ENCODE data around the gene CYB5R2. TPM values are rescaled to one million over a fixed set of nuclear protein-coding genes. Genes with fewer than 3 reads are reported as not detected.

Gene CYB5R2
- polyA plus RNA-seq, 2 of the 4 experiments (the other 2 are of a cell fraction): 2.4 to 6.3 TPM

- 89% methylated on average over 3 of the region's 3 CpGs for WGBS (ENCODE audit: missing lambda C conversion rate)
- Histone ChIP-seq H3K27ac (no peak overlapping the region), H3K4me3 (no peak overlapping the region), H3K4me2 (no peak overlapping the region), H3K4me1 (peaks cover 13% of the 10 kb centered on the region; the same call in 1 of the 3 replicates), H3K9me3 (no peaks in the 10 kb centered on the region)
- no peak for DNase-seq (ENCODE audit: low read depth in 1 of 2, low spot score in 1 of 2)
- ChIA-PET CTCF (interaction anchor here (0.6 to 5.1 kb wide), 7 partner anchors 9 to 107 kb away, joined by 3 to 40 read pairs (median 5); no protein-coding TSS in a partner anchor), POLR2A (no interaction called here)
- peak; percentile 43 for FAIRE-seq
- ATAC-seq: no peak
- no peak for TF ChIP-seq PBX3 (IDR thresholded peaks at IDR 0.05)
- TF ChIP-seq CBX2 (IDR thresholded peaks at IDR 0.05; ENCODE audit: borderline replicate concordance, low read depth): no peak
- TF ChIP-seq, protein P1, sequence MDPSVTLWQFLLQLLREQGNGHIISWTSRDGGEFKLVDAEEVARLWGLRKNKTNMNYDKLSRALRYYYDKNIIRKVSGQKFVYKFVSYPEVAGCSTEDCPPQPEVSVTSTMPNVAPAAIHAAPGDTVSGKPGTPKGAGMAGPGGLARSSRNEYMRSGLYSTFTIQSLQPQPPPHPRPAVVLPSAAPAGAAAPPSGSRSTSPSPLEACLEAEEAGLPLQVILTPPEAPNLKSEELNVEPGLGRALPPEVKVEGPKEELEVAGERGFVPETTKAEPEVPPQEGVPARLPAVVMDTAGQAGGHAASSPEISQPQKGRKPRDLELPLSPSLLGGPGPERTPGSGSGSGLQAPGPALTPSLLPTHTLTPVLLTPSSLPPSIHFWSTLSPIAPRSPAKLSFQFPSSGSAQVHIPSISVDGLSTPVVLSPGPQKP (IDR thresholded peaks at IDR 0.05; ENCODE audit: low read depth, low read length): no peak
- TF ChIP-seq MYC (IDR thresholded peaks at IDR 0.05; ENCODE audit: borderline replicate concordance, low read length): no peak
Measured at GRCh38 chr11:7675631-7676030, 2.3 kb upstream of the CYB5R2 start.

DNA sequence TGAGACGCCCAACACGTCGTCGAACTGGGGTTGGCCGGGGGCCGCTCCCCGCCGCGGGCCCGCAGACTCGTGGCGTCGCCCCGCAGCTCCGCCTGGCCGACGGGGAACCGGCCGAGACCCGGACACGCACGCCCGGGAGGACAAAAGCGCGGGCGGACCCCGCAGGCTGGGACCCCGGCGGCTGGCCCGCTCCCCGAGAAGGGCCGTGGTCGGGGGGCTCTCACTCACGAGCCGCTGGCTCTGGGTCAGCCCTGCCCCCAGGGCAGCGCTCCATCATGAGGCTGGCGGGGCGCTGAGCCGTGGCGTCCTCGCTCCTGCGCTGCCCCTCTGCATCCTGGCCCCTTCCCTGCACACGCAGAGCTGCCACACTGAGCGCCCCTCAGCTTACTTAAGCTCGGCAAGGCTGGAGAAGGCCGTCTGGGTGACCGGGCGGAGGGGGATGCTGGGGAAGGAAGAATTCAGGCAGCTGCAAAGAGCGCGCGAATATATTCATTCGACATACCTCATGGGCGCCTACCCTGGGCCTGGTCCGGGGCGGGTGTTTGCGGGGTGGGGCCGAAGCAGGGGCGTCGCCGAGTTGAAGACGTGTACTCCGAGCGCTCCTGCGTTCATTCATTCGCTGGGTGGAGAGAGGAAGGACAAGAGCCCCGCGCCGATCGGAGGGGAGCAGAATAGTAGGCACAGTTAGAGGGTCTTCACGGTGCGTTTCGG is 579 bp upstream of the CYB5R2 start:
- no peak for DNase-seq (ENCODE audit: low read depth in 1 of 2, low spot score in 1 of 2)
- H3K27ac ChIP-seq: peak overlapping the region; percentile 64 to 82; a peak in 5 of 6 replicates
- ChIA-PET POLR2A (no interaction called here), CTCF (interaction anchor here (1.3 to 10.6 kb wide), 2 partner anchors 10 to 101 kb away, joined by 3 to 209 read pairs; no protein-coding TSS in a partner anchor)
- TF ChIP-seq MAFK (IDR thresholded peaks at IDR 0.05; ENCODE audit: partially characterized antibody) (no peak), KDM1A (IDR thresholded peaks at IDR 0.05; ENCODE audit: low read depth) (no peak), RNF2 (IDR thresholded peaks at IDR 0.05; ENCODE audit: borderline replicate concordance, low read depth) (no peak), EHMT2 (IDR thresholded peaks at IDR 0.05; ENCODE audit: low read depth) (no peak), ZFP36 (IDR thresholded peaks at IDR 0.05; ENCODE audit: borderline replicate concordance, partially characterized antibody) (no peak)
- H3K4me3 ChIP-seq: peak overlapping the region; percentile 53
- peak overlapping the region; percentile 91 for H3K4me2 ChIP-seq
- FAIRE-seq: no peak
- H3K4me1 ChIP-seq: peaks cover 13% of the 10 kb centered on the region; the same call in 1 of the 3 replicates
- 64% methylated on average over 32 of the region's 72 CpGs for WGBS (ENCODE audit: missing lambda C conversion rate)
- peak; percentile 12 to 34; a peak in 4 of 6 replicates for ATAC-seq
- H3K9me3 ChIP-seq: no peaks in the 10 kb centered on the region

DNA sequence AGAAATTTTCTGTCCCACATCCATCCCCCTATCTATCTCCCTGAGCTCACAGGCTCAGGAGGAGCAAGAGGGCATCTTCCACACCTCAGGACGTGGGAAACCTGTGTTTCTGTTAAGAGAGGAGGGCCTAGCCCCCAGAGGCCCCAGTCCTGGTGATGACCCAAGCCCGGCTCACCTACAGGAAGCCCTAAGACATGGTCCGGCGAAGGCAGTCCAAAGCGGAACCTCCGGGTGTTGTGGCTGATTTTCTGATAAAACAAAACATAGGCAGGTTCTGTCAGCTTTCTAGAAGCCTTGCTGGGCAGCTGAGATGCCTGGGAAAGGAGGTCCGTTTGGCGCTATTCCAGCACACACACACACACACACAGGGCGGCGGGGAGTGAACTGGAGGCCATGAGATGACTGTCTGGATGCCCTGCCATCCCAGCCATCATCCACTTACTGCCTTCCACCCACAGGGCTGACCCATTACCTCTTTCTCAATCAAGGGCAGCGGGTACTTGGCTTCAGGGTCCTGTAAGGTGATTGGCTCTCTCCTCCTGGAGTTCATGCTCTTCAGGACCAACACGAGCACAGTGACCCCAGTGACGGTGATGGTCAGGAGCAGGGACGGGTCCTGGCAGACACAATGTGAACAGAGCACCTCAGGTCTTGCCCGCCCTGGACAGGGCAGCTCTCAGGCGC is 882 bp downstream of the CYB5R2 start:
- ATAC-seq (peak in 1 of 2 experiments; percentile 31; a peak in 2 of 6 replicates), FAIRE-seq (no peak)

More for the DNA sequence above, 882 bp downstream of the CYB5R2 start:
- H3K4me1 ChIP-seq: peaks cover 8% of the 10 kb centered on the region; the same call in 1 of the 3 replicates
- ChIA-PET POLR2A (no interaction called here), CTCF (interaction anchor here (1.0 to 10.6 kb wide), 2 partner anchors 15 to 100 kb away, joined by 3 to 209 read pairs; no protein-coding TSS in a partner anchor)
- no peak for DNase-seq (ENCODE audit: low read depth in 1 of 2, low spot score in 1 of 2)
- H3K27ac ChIP-seq: peak overlapping the region in 1 of 2 experiments; percentile 82; a peak in 2 of 6 replicates
- no peaks in the 10 kb centered on the region for H3K9me3 ChIP-seq
- H3K4me3 ChIP-seq: no peak overlapping the region; the same call in 2 of the 3 replicates
- TF ChIP-seq MYC (IDR thresholded peaks at IDR 0.05; ENCODE audit: borderline replicate concordance, low read length): no peak
- TF ChIP-seq EHF (CRISPR knock-in tag; IDR thresholded peaks at IDR 0.05): no peak
- no peak for TF ChIP-seq CEBPB (IDR thresholded peaks at IDR 0.05)
- TF ChIP-seq MAFK (IDR thresholded peaks at IDR 0.05; ENCODE audit: partially characterized antibody): no peak
- no peak for TF ChIP-seq HOXA7 (CRISPR knock-in tag; IDR thresholded peaks at IDR 0.05)
- TF ChIP-seq, protein P2, sequence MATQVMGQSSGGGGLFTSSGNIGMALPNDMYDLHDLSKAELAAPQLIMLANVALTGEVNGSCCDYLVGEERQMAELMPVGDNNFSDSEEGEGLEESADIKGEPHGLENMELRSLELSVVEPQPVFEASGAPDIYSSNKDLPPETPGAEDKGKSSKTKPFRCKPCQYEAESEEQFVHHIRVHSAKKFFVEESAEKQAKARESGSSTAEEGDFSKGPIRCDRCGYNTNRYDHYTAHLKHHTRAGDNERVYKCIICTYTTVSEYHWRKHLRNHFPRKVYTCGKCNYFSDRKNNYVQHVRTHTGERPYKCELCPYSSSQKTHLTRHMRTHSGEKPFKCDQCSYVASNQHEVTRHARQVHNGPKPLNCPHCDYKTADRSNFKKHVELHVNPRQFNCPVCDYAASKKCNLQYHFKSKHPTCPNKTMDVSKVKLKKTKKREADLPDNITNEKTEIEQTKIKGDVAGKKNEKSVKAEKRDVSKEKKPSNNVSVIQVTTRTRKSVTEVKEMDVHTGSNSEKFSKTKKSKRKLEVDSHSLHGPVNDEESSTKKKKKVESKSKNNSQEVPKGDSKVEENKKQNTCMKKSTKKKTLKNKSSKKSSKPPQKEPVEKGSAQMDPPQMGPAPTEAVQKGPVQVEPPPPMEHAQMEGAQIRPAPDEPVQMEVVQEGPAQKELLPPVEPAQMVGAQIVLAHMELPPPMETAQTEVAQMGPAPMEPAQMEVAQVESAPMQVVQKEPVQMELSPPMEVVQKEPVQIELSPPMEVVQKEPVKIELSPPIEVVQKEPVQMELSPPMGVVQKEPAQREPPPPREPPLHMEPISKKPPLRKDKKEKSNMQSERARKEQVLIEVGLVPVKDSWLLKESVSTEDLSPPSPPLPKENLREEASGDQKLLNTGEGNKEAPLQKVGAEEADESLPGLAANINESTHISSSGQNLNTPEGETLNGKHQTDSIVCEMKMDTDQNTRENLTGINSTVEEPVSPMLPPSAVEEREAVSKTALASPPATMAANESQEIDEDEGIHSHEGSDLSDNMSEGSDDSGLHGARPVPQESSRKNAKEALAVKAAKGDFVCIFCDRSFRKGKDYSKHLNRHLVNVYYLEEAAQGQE (IDR thresholded peaks at IDR 0.05): no peak
- TF ChIP-seq FOSL2 (IDR thresholded peaks at IDR 0.05): no peak
- no peak for TF ChIP-seq FOSL2 (CRISPR knock-in tag; IDR thresholded peaks at IDR 0.05)
- peak overlapping the region; percentile 91 for H3K4me2 ChIP-seq
- WGBS (ENCODE audit: missing lambda C conversion rate): 89% methylated on average over 16 of the region's 16 CpGs

All from A549 (cell line).